Ramos (cell line): ENCODE measurements around the gene XRCC1.
"Not testable (repeated sequence)": the region's sequence is repeated elsewhere in the genome, so short reads cannot be mapped to it uniquely, and the experiment has no call there.

Experiments used
- in situ Hi-C: fragments of 300-500 bp; cut with MboI; formaldehyde crosslinking; loops from one replicate; pipeline ENCODE4 v1.14.3; 2022; ENCODE audit warnings: low sequenced_read_pairs; ENCODE audit not compliant: unreplicated experiment

Gene XRCC1

GRCh38 chr19:43525836-43526771 lies 49.2 kb downstream of the XRCC1 start:
- in situ Hi-C loops = no loop called here

DNA sequence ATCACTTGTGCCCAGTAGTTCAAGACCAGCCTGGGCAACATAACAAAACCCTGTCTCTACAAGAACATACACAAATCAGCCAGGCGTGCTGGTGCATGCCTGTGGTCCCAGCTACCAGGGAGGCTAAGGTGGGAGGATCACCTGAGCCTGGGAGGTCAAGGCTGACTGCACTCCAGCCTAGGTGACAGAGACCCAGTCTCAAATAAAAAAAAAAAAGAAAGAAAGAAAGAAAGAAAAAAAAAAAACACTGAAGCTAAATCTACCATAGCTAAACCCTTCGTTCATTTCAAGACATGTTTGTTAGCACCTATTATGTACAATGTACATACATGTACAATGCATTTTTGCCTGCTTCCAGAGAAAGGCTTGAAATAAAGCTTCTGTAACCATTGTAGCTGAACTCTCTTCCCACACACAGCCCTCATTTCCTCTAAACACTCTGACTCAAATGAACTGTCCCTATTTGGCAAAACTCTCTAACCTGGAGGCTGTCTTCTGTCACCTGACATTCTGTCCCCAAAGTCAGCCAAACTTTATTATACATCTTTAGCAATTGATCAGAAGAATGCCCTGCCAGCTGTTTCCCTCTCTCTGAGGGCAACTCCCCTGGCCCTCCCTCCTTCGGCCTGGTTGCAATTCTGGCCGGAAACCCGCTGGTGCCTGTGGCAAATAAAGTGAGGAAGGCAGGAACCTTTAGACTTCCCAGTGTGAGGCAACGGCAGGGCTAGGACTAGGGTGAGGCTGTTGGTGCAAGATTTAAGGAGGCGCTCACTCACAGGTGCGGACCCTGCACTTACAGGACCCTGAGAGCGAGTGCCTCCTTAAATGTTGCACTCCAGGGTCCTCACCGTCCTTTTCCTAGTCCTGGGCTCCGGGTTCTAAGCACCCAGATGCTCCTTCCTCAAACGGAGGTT lies 50.1 kb downstream of the XRCC1 start:
- in situ Hi-C loops = no loop called here

- in situ Hi-C loops = not testable (repeated sequence)
These were observed 51.6 kb downstream of the XRCC1 start for GRCh38 chr19:43523696-43524095.

- in situ Hi-C loops = no loop called here
These were observed 52.4 kb downstream of the XRCC1 start for GRCh38 chr19:43522929-43523328.

DNA sequence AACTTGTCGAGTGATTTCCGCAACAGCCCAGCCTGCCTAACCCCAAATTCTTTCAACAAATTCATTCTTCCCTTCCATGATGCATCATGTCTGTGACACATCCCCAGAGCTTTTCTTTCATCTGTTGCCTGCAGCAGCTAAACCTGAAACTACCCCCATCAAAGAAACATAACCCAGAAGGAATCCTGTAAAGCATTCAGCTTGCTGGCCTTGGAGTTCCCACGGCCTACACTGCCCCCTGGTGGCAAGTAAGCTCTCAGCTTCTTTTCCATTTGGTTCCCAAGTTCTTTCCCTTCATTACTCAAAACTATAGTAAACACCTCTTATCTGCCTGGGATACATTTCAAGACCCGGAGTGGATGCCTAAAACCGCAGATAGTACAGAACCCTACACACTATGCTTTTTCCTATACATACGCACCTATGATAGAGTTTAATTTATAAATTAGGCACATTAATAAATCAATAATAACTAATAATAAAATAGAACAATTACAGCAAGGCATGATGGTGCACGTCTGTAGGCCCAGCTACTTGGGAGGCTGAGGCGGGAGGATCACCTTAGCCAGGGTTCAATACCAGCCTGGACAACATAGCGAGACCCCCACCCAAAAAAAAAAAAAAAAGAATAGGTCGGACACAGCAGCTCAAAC lies 55.8 kb downstream of the XRCC1 start:
- in situ Hi-C loops = loop anchor here (5.0 kb wide), 1 partner anchor 72 kb away; no protein-coding TSS in a partner anchor

DNA sequence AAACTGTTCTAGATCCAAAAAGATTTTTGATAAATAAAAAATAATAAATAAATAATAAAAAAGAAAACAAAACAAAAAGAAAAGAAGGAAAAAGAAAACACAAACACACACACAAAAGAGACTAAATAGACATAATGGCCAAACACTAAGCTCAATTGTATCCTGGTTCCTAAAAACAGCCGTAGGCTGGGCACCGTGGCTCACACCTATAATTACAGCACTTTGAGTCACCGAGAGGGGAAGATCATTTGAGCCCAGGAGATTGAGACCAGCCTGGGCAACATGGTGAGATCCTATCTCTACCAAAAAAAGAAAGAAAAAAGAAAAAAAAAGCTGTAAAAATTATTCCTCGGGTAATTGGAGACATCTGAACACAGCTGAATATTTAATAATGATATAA lies 57.3 kb downstream of the XRCC1 start:
- in situ Hi-C loops = loop anchor here (5.0 kb wide), 1 partner anchor 71 kb away; no protein-coding TSS in a partner anchor

- in situ Hi-C loops = not testable (repeated sequence)
These were observed 62.9 kb downstream of the XRCC1 start for GRCh38 chr19:43512399-43512798.

DNA sequence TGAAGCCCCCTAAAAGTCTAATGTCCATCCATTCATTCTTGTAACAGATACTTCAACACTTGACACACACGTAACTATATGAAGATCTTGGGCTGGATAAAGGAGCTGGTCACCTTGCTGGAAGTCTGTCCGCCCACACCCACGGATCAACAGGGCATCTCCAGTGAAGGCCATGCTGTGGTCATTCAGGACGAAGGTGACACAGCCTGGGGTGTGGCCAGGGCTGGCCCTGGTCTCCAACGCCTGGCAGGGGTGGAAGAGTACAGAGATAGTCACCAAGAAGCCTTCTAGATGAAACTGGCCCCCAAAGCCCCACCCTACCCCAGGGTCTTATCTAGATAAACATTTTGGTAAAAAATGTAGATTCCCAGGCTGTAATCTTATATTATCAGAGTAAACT lies 64.0 kb downstream of the XRCC1 start:
- in situ Hi-C loops = no loop called here

- in situ Hi-C loops = no loop called here
These were observed 64.6 kb downstream of the XRCC1 start for GRCh38 chr19:43510713-43511112.

- in situ Hi-C loops = no loop called here
These were observed 67.4 kb downstream of the XRCC1 start for GRCh38 chr19:43507880-43508279.

GRCh38 chr19:43506629-43507028 lies 68.7 kb downstream of the XRCC1 start:
- in situ Hi-C loops = no loop called here

GRCh38 chr19:43505941-43506340 lies 69.4 kb downstream of the XRCC1 start:
- in situ Hi-C loops = no loop called here

DNA sequence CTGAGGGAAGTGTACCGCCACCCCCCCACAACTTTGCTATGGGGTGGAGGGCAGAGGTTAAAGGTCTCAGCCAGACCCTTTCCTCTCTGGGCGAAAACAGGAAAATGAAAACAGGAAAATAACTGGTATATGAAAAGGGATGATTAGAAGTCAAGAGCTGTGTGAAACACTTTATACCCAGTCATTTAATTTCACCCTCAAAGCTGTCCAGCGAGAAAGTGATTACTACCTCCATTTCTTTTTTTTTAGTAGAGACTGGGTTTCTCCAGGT lies 70.2 kb downstream of the XRCC1 start:
- in situ Hi-C loops = no loop called here

DNA sequence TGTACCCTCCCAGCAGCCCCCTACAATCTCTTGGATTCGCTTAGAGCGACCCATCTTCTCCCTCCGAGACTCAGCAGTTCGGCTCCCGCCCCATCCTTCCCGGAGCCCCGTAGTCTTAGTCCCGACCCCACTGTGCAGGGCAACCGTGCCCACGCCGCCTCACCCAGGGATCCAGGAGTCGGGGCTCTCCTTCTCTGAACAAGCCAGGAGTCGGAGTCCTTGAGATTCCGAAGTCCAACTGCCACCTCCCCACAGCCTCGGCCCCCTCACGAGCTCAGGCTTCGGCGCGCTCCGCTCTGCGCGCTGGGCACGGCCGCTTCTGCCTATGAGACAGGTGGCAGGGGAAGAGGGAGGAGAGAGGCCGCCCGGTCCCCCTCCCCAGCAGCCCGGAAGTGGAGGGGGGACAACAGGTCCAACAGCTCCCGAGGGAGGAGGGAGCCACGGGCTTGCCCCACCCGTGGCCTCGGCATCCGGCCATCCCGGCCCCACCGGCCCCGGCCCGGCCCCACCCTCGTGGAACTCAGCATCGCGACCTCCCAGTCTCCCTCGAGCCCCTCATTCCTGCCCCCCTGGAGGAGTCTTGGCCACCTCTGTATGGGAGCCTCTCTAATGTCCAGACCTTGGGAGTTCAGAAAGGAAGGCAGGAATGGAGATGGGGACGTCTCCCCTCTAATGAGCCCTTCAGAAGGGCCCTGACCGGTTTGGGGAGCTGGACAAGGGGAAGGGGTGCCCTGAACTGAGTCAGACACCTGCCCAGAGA lies 70.7 kb downstream of the XRCC1 start, which contains the start of gene PHLDB3:
Gene PHLDB3 (minus strand): TSS at position 321 of the 760 bp plus-strand sequence. CDS start 628 bp downstream, outside the sequence.
- in situ Hi-C loops = no loop called here

DNA sequence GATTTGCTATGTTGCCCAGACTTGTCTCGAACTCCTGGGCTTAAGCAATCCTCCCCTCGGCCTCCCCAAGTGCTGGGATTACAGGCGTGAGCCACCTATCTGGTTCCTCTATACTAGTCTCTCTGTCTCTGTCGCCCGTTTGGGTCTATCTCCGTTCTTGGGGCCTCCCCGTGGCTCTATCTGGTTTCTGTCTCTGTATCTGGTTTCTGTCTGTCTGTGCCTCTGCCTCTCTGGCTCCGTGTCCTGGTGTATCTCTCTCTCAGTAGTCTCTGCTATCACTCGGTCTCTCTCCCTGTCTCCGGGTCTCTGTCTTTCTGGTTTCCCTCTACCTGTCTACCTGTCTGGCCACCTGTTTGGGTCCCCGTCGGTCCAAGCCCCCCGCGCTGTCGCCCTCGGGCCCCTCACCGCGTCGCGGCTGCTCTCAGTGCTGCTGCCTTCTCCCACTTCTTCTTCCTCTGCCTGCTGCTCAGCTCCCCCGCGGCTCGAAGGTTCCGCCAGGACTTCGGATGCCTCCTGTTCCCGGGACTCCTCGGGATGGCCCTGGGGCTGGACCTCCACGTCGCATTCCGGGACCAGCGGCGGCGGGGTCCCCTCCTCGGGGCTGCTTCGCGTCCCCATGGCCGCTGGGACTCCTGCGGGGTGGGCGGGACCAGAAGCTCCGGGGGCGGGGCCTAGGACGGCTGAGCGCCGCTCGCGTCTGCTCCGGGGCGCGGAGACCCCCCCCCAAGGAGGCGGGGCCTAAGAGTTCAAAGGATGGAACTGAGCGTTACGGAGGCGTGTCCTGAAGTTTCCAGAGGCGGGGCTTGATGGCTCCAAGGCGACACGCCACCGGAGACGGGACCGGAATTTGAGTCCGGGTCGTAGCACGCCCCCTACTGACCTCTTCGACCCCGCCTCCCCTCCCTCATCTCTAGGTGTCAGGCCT lies 71.6 kb downstream of the XRCC1 start:
- in situ Hi-C loops = no loop called here

- in situ Hi-C loops = no loop called here
These were observed 72.8 kb downstream of the XRCC1 start for GRCh38 chr19:43502419-43502976.

DNA sequence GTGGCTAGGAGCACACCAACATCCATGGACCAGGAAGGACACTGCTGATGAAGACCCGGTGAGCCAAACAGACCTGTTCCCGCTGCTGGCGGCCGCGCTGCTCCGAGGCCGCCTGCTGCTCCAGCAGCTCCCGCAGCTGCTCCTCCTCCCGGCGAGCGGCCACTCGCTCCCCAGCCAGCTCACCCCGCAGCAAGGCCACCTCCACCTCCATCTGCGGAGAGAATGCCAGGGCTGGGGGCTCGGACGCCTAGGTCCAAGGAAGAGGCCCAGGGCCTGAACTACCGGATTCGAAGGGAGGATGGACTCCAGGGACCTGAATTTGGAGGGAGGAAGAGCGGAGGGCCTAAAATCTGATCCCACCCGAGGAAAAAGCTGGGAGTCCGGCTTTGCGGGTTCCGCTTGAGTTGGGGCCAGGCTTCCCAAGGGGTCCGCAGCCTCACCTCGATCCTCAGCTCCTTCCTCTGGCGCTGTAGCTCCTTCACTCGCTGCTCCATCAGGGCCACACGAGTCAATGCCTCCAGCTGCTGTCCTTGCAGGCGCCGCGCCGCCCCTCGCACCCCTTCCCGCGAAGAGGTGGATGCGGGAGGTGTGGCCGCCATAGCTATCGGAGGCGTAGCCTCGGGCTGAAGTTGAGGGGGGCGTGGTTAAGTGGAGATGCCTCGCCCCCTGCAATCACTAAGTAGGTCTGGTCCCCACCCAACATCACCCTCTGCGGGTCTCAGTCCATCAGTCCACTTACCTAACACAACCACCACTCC lies 73.5 kb downstream of the XRCC1 start:
- in situ Hi-C loops = no loop called here

- in situ Hi-C loops = no loop called here
These were observed 76.3 kb downstream of the XRCC1 start for GRCh38 chr19:43499042-43499441.
